RCC 7860 (cell line): ENCODE measurements around the gene NCAN.

Experiments used
- DNase-seq: peaks from one replicate; pipeline ENCODE4 v3.0.0-alpha.2; 2015; ENCODE audit warnings: low spot score
- FAIRE-seq: peaks from 2 replicates; lab custom pipeline; 2012; peaks lifted over from hg19 to GRCh38; lab: Jason Lieb, UNC

Gene NCAN

DNA sequence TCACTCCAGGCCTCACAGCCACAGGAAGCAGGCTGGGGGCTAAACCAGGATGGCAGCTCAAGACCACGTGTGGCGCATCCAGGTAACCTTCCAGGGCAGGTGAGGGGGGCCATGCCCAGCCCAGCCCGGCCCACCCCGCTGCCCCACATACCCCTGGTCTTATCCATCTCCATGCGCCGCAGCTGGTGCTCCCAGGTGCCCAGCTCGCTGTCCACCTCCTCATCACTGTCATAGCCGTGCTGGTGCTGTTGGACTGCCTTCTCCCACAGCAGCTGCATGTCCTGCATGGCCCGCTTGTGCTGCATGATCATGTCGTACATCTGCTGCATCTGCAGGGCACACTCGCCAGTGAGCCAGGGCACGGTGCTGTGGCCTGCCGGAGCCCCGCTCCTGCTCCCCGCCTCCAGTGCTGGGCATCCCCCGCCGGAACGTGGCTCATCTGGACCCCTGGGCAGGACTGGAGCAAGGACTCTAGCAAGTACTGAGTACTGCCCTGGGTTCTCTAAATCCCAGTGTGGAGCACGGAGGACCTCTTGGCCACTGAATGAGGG is 67.4 kb downstream of the NCAN start:
- DNase-seq (no peak), FAIRE-seq (no peak)

DNA sequence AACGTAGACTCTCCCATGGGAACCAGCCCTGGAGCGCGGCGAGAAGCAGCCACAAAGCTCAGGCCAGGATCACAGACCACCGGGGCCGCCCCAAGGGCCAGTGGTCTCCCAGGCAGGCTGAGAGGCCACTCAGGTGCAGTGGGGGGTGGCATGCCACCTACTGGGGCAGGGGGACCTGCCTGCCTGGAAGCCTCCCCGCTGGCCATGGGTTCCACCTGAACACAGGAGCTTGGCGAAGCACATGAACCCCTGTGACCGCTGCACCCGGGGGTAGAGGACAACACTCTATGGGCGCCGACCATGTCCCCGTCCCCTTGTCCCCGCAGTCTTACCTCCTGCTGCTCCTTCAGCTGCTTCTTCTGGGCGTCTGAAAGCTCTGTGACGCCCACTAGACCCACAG is 68.1 kb downstream of the NCAN start:
- FAIRE-seq: no peak

DNA sequence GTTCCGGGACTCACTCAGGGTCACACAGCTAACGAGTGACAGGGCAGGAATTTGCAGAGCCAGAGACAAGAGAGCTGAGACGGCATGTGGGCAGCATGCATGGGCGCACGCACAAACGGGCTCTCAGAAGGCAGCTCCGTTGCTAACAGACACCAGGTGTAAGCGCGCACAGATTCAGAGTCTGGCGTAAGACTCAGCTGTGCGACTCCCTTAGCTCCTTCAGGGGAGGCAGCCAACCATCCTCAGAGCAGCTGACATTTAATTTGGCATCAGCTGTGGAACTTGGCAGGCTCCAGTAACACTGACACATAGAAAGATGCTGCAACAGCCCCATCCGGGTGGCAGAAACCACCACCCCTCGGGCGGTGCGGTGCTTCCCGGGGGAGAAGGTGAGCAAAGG is 68.8 kb downstream of the NCAN start:
- peak; percentile 23 for DNase-seq
- FAIRE-seq: no peak

More for the DNA sequence above, 68.1 kb downstream of the NCAN start:
- DNase-seq: no peak

- no peak for DNase-seq
- no peak for FAIRE-seq
These were observed 73.9 kb downstream of the NCAN start for GRCh38 chr19:19285686-19286085.

GRCh38 chr19:19292607-19293006 is 80.8 kb downstream of the NCAN start:
- FAIRE-seq (no peak), DNase-seq (no peak)

- FAIRE-seq (no peak), DNase-seq (no peak)
These were observed 83.2 kb downstream of the NCAN start for GRCh38 chr19:19294914-19295313.

DNA sequence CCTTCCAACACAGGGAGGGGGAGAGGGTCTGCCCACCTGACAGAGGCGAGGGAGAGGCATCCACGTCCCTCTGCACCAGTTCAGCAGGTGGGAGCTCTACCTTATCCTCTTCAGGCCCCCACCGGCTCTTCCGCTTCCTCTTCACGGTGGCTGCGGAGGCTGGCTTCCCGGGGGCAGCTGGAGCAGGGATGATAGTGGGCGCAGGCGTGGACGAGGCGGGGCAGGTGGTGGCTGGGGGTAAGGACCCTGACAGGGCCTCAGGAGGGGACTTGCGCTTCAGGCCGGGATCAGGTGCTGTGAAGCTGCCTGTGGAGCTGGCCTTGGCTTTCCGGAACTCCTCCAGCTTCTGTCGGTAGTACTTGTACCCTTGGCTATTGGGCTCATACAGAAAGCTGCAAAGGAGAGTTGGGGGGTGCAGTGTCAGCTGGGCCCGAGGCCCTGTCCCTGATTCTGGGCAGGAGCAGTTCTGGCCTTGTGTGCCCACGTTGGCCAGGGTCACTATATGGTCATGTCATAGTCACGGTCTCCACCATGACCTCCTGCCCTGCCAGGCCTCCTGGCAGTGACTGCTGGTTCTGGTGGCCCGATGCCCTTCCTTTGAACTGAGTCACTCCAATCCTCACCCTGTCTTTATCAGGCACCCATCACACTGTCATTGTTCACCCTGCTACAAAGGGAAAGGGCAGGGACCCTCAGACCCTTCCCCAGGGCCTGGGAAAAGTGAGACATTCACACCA is 85.4 kb downstream of the NCAN start:
- DNase-seq (no peak), FAIRE-seq (no peak)

DNA sequence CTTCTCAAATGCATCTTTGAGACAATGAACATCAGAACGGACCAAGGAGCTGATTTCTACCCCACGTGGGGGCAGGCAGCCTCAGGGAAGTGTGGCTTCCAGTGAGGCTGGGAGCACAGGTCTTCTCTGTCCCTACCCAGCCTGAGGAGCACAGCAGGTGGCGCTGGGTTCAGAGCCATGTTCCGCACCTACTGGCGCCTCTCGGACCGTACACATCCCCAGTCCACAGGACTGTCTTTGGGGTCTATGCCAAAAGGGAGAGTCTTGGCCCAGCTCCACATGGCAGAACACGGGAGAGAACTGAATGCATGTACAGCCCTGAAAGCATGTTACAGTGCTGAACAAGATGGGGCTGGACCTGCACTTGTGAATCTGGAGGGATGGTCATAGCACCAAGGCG is 86.0 kb downstream of the NCAN start:
- FAIRE-seq: no peak

DNA sequence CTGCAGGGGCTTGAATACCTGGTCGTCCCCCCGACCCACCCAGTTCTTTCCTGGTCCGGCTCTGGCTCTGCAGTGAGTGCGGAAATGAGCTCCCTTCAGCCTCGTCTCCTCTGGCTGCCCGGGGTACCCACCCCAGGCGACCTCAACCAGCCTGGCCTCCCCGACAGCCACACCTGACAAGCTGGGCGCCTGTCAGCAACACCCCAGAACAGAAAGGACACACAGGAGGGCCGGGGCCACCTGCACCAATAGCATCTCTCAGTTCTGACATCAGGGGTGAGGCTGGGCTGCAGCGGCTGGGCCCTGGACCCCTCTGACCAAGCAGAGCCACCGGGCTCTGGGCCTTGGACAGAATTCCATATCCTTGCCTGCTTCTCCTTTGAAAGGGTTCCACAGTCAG is 88.9 kb downstream of the NCAN start:
- no peak for DNase-seq
- no peak for FAIRE-seq

More for the DNA sequence above, 86.0 kb downstream of the NCAN start:
- DNase-seq: no peak
